ENCODE measurements around the gene FHOD3.

Gene FHOD3

DNA sequence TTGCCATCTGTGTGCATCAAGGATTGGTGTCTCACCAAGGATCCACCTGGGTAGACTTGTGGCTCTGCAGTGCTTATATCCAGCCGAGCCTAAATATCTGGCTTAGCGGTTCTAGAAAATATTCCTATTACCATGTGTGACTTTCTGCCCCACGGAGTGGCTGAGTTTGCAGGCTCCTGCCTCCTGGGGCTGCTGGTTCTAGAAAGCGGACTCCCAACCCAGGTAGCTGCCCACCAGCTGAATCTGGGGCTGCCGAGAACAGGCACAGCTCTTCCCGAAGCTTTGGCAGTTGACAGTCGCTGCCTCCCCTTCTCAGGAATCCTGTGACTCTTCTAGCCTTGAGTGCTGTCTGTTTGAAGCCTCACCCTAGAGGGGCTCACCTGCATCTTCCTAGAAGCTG lies 426.7 kb downstream of the FHOD3 start:
- in situ Hi-C loops (cut with MboI; ENCODE audit: low sequenced_read_pairs) = no loop called here

- in situ Hi-C loops (cut with MboI; ENCODE audit: low sequenced_read_pairs) = no loop called here
These were observed 427.1 kb downstream of the FHOD3 start for GRCh38 chr18:36724591-36725001.

DNA sequence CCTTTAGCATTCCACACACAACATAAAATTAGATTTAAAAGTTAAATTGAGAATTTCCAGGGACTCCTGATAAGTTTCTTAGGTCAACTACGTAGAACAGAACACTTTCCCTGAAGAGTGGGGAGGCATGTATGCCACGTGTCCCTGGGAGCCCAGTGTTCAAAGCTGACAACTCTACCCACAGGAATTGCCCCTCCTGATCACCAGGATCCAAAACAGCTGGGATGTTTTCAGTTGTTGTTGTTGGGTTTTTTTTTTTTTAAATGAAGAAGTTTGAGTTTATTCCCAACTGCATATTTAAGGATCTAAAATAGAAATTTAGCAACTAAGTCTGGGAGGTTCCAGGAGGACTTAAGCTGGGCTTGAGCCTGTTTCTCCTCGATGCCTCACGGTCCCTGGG lies 430.8 kb downstream of the FHOD3 start:
- in situ Hi-C loops (cut with MboI; ENCODE audit: low sequenced_read_pairs) = no loop called here

DNA sequence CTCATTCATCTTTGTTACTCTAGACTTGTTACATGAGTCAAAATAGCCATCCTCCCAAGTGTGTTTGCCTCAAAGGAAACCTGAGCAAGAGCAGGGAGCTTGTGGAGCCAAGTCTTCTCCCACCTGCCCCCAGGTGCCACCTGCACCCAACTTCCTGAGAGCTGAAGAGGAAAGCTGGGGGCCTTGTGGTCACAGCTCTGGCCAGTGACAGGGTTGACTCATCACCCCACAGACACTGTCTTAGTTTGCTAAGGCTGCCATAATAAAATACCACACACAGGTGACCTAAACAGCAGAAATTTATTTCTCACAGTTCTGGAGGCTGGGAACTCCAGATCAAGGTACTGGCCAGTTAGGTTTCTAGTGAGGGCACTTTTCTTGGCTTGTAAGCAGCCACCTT lies 431.7 kb downstream of the FHOD3 start:
- in situ Hi-C loops (cut with MboI; ENCODE audit: low sequenced_read_pairs) = no loop called here

- in situ Hi-C loops (cut with MboI; ENCODE audit: low sequenced_read_pairs) = no loop called here
These were observed 434.8 kb downstream of the FHOD3 start for GRCh38 chr18:36732264-36732663.

GRCh38 chr18:36733150-36733549 lies 435.6 kb downstream of the FHOD3 start:
- in situ Hi-C loops (cut with MboI; ENCODE audit: low sequenced_read_pairs) = no loop called here

DNA sequence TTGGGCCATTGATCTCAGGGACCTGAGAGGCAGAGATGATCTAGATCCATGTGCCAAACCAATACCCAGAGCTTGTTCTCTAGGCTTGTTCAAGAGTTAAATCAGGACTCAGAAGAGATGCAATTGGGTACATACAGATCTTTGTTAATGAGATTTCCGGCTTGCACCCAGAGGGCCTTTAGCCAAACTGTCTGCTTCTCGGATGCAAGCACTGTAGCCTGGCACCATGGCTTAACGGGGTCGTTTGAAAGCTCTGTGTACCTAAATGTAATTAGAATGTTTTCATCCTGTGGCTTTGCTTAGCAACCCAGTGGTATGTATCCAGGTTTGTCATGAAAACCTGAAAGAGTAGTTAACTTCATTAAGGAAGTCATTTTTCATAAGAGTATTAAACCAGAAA lies 437.1 kb downstream of the FHOD3 start:
- in situ Hi-C loops (cut with MboI; ENCODE audit: low sequenced_read_pairs) = no loop called here

DNA sequence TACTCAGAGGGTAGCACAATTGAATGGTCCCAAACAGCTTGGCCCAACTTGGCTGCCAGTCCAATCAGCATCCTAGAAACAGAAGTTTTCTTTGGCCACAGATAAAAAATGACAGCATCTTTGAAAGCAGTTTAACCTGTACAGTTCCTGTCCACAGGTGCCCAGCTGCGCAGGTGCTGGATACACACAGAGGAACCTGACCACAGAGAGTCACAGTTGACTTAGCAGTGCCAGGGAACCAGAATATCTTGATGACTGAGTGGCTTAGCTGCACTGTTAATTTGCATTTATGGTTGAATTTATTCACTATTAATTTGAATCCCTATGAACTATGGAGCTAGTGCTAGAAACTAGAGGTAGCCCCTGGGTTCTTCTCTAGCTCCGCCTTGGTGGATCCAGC lies 437.6 kb downstream of the FHOD3 start:
- in situ Hi-C loops (cut with MboI; ENCODE audit: low sequenced_read_pairs) = no loop called here

DNA sequence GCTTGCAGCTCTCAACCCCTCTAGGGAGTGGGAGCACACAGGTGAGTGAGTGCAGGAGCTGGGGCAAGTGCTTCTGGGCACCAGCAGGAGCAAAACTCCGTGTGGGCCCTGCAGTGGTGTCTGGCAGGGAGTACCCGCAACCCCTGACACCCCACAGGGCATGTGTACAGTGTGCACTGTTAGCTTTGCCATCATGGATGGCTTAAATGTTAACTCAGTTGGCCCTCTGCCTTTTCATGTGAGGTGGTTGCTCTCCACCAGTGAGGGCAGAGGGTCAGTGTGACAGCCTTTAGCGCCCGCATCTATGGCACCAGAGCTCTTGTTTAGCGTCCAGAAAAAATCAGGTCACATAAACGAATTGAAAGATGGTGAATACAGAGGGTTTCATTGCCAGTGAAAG lies 438.6 kb downstream of the FHOD3 start:
- in situ Hi-C loops (cut with MboI; ENCODE audit: low sequenced_read_pairs) = no loop called here

DNA sequence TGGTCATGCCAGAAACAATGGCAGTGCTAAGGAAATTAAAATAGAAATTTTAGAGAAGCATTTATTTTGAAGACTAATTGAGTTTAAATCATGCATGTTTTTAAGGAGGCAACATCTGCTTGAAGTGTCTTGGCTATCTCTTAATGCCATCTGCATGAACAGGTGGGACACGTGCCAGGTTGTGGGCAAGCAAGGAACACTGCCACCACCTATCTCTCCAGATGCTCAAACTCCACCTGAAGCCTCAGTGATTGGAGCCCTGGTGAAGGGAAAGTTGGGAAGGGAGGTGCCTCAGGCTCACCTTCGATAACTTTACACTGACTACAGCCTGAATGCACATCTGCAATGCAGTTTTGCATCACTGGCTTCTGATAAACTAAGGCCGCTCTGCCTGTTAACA lies 439.8 kb downstream of the FHOD3 start:
- in situ Hi-C loops (cut with MboI; ENCODE audit: low sequenced_read_pairs) = no loop called here

GRCh38 chr18:36744261-36744876 lies 446.9 kb downstream of the FHOD3 start:
- in situ Hi-C loops (cut with MboI; ENCODE audit: low sequenced_read_pairs) = no loop called here

- in situ Hi-C loops (cut with MboI; ENCODE audit: low sequenced_read_pairs) = no loop called here
These were observed 447.9 kb downstream of the FHOD3 start for GRCh38 chr18:36745219-36745975.

DNA sequence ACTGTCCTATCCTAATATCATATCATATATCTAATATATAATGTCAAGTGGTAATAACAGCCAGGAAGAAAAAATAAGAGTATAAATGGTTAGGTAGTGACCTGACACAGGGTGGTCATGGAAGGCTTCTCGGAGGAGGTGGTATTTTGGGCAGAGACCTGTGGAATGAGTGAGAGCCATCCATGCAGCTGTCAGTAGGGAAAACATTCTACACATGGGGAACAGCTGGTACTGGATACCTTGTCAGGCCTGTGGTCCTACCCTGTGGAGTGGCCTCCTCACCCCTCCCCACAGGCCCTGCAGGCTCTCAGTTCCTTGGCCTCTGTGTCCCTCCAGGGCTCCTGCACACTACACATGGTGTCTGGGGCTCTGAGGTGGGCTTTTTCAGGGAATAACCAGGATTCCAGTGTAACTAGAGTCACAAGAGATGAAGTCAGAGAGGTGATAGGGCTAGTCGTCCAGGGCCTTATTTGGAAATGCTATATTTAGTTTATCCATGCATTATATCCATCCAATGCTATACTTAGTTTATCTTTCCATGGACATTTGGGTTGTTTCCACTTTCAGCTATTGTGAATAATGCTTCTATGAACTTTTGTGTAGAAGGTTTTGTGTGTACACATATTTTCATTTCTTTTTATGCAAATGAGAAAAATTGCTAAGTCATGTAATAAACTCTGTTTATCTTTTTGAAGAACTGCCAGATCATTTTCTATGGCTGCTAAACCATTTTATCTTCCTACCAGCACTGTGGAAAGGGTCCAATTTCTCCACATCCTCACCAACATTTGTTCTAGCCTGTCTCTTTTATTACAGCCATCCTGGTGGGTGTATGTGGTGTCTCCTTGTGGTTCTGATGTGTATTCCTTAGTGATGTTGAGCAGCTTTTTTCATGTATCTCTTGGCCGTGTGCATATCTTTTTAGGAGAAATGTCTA lies 455.7 kb downstream of the FHOD3 start:
- in situ Hi-C loops (cut with MboI; ENCODE audit: low sequenced_read_pairs) = no loop called here

GRCh38 chr18:36756242-36756641 lies 458.7 kb downstream of the FHOD3 start:
- in situ Hi-C loops (cut with MboI; ENCODE audit: low sequenced_read_pairs) = no loop called here

DNA sequence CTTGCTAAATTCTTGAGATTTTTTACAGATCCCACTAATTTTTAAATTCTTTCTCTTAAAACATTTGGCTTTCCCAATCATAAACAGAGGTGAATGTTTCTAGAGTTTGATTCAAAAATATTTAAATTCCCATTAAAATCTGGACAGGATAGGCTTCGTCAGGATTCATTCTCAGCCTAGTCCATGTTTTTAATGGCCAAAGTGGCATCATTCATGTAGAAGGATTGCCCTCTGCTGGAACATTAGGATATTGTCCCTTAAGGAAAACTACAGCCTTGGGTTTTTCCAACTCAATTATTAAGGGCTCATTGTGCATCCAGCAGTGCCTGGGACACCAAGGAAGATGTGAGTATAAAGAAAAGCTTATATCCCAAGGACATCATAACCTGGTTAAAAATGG lies 459.6 kb downstream of the FHOD3 start:
- in situ Hi-C loops (cut with MboI; ENCODE audit: low sequenced_read_pairs) = no loop called here

DNA sequence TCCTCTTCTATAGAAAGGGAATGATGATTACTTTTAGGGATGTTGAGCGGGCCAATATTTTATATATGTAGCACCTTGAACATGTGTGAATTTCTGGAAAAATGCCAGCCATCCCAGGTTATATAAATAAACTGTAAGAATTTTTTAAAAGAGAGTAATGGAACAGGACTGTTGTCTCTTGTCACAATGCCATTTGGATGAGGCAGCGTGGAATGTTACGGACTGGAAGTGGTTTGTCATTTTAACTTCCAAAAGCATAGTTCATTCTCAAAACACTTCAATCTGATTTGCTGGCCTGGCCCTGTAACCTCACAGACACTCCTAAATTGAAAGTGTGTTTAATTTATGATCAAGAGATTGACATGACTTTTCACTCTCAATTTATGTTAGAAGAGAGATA lies 460.5 kb downstream of the FHOD3 start:
- in situ Hi-C loops (cut with MboI; ENCODE audit: low sequenced_read_pairs) = no loop called here

DNA sequence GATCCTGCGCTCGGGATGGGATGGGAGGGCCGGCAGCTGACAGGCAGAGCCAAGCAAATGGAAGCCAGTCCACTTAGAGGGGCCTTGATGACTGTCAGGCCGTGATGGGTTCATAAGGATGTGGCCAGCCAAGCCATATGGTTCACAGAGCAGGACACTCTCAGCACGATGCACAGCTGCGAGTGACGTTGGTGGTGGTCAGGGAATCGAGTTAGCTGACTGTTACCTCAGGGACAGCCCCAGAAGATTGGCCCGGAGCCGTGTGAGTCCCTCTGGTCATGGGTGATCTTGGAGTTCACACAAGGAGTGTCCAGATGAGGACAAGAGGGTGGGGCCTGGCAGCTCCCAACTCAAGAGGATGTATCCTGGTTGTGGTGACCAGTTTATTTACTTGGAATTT lies 461.1 kb downstream of the FHOD3 start:
- in situ Hi-C loops (cut with MboI; ENCODE audit: low sequenced_read_pairs) = no loop called here

- in situ Hi-C loops (cut with MboI; ENCODE audit: low sequenced_read_pairs) = no loop called here
These were observed 461.8 kb downstream of the FHOD3 start for GRCh38 chr18:36759167-36759776.

DNA sequence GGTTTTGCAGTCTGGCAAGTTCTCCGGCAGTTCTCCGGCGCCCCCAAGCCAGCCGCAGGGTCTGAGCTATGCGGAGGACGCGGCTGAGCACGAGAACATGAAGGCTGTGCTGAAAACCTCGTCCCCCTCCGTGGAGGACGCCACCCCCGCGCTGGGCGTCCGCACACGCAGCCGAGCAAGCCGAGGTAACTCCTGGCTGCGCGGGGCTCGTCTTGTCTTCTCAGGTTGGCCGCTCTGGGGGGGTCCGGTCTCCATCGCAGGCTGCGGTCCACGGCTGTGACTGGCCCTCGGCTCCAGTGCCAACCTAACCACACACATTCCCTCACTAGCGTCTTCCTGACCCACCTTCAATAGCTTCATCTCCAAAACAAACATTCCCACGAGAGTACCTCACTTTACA lies 463.1 kb downstream of the FHOD3 start:
- in situ Hi-C loops (cut with MboI; ENCODE audit: low sequenced_read_pairs) = no loop called here

- in situ Hi-C loops (cut with MboI; ENCODE audit: low sequenced_read_pairs) = no loop called here
These were observed 463.7 kb downstream of the FHOD3 start for GRCh38 chr18:36761186-36761698.

- in situ Hi-C loops (cut with MboI; ENCODE audit: low sequenced_read_pairs) = no loop called here
These were observed 464.6 kb downstream of the FHOD3 start for GRCh38 chr18:36762074-36762473.

Measured in HL-60/S4 treated with retinoic acid at 250 ng/mL for 4 days and 3 days (cell line).